OCI-LY7 (cell line): ENCODE results near the gene PKHD1.

Experiments
- CTCF ChIP-seq: fragments of 200-600 bp; sonication (generic); conservative IDR thresholded peaks from 2 replicates; pipeline ENCODE4 v1.5.1; 2014; ENCODE audit warnings: mild to moderate bottlenecking, antibody characterized with exemption, low read length, moderate library complexity, mixed read lengths
- EZH2phosphoT487 ChIP-seq: fragments of 200-600 bp; sonication (generic); IDR thresholded peaks from 2 replicates; pipeline ENCODE4 v1.6.1; 2018; ENCODE audit warnings: low read depth, borderline replicate concordance, mild to moderate bottlenecking, mixed run types, antibody characterized with exemption, low read length, moderate library complexity, mixed read lengths

GRCh38 chr6:52061481-52061880 lies 25.9 kb downstream of the PKHD1 start:
- no peak for TF ChIP-seq CTCF
- TF ChIP-seq EZH2phosphoT487, result no peak
